ENCODE results near the gene PLA2R1.

Gene PLA2R1

GRCh38 chr2:160062292-160063005 is at the start of gene PLA2R1:
Gene PLA2R1 (minus strand): TSS chr2:160062615. CDS start chr2:160062403, 212 bp downstream.
- peak within 1 kb of the TSS; percentile 67 for H3K4me3 Mint-ChIP-seq
- DNase-seq: no peak
- H3K36me3 Mint-ChIP-seq (ENCODE audit: low read depth): no peaks in the 10 kb centered on the region
- H3K9me3 Mint-ChIP-seq: no peaks in the 10 kb centered on the region
- peaks cover 7% of the 10 kb centered on the region for H3K4me1 Mint-ChIP-seq (ENCODE audit: low read depth)
- peaks cover 80% of the 10 kb centered on the region for H3K27me3 Mint-ChIP-seq
- no peak within 1 kb of the TSS for H3K27ac Mint-ChIP-seq

GRCh38 chr2:160110674-160111239 is 48.3 kb upstream of the PLA2R1 start:
- H3K9me3 Mint-ChIP-seq: no peaks in the 10 kb centered on the region
- H3K27me3 Mint-ChIP-seq: peaks cover 33% of the 10 kb centered on the region
- no peak for DNase-seq
- no peak overlapping the region for H3K4me3 Mint-ChIP-seq
- no peaks in the 10 kb centered on the region for H3K36me3 Mint-ChIP-seq (ENCODE audit: low read depth)
- H3K27ac Mint-ChIP-seq: no peak overlapping the region
- no peaks in the 10 kb centered on the region for H3K4me1 Mint-ChIP-seq (ENCODE audit: low read depth)

- Mint-ChIP-seq H3K4me1 (ENCODE audit: low read depth) (no peaks in the 10 kb centered on the region), H3K9me3 (no peaks in the 10 kb centered on the region), H3K36me3 (ENCODE audit: low read depth) (no peaks in the 10 kb centered on the region), H3K27ac (no peak overlapping the region), H3K4me3 (no peak overlapping the region), H3K27me3 (peaks cover 34% of the 10 kb centered on the region)
- DNase-seq: peak; percentile 46
Measured at GRCh38 chr2:160109939-160110673, 47.7 kb upstream of the PLA2R1 start.

GRCh38 chr2:160109243-160109642 is 46.8 kb upstream of the PLA2R1 start:
- peaks cover 32% of the 10 kb centered on the region for H3K27me3 Mint-ChIP-seq

GRCh38 chr2:160108646-160109045 is 46.2 kb upstream of the PLA2R1 start:
- Mint-ChIP-seq H3K9me3 (no peaks in the 10 kb centered on the region), H3K27ac (no peak overlapping the region), H3K4me1 (ENCODE audit: low read depth) (no peaks in the 10 kb centered on the region), H3K36me3 (ENCODE audit: low read depth) (no peaks in the 10 kb centered on the region), H3K27me3 (peaks cover 26% of the 10 kb centered on the region), H3K4me3 (no peak overlapping the region)
- DNase-seq: no peak

More at GRCh38 chr2:160109243-160109642, 46.8 kb upstream of the PLA2R1 start:
- DNase-seq: no peak
- Mint-ChIP-seq H3K36me3 (ENCODE audit: low read depth) (no peaks in the 10 kb centered on the region), H3K4me1 (ENCODE audit: low read depth) (no peaks in the 10 kb centered on the region), H3K9me3 (no peaks in the 10 kb centered on the region), H3K4me3 (no peak overlapping the region), H3K27ac (no peak overlapping the region)

GRCh38 chr2:160105366-160105765 is 43.0 kb upstream of the PLA2R1 start:
- DNase-seq: no peak
- Mint-ChIP-seq H3K36me3 (ENCODE audit: low read depth) (no peaks in the 10 kb centered on the region), H3K4me1 (ENCODE audit: low read depth) (no peaks in the 10 kb centered on the region), H3K4me3 (no peak overlapping the region), H3K27ac (no peak overlapping the region), H3K27me3 (peaks cover 19% of the 10 kb centered on the region), H3K9me3 (no peaks in the 10 kb centered on the region)

GRCh38 chr2:160104115-160104514 is 41.7 kb upstream of the PLA2R1 start:
- H3K4me3 Mint-ChIP-seq: no peak overlapping the region
- no peaks in the 10 kb centered on the region for H3K9me3 Mint-ChIP-seq
- no peaks in the 10 kb centered on the region for H3K36me3 Mint-ChIP-seq (ENCODE audit: low read depth)
- DNase-seq: no peak
- no peak overlapping the region for H3K27ac Mint-ChIP-seq
- peaks cover 19% of the 10 kb centered on the region for H3K27me3 Mint-ChIP-seq
- no peaks in the 10 kb centered on the region for H3K4me1 Mint-ChIP-seq (ENCODE audit: low read depth)

GRCh38 chr2:160097326-160097725 is 34.9 kb upstream of the PLA2R1 start:
- Mint-ChIP-seq H3K4me3 (no peak overlapping the region), H3K27me3 (peaks cover 20% of the 10 kb centered on the region), H3K27ac (no peak overlapping the region), H3K4me1 (ENCODE audit: low read depth) (peaks cover 3% of the 10 kb centered on the region), H3K9me3 (peaks cover 18% of the 10 kb centered on the region), H3K36me3 (ENCODE audit: low read depth) (no peaks in the 10 kb centered on the region)
- DNase-seq: no peak

GRCh38 chr2:160096409-160096808 is 34.0 kb upstream of the PLA2R1 start:
- Mint-ChIP-seq H3K9me3 (peaks cover 24% of the 10 kb centered on the region), H3K4me3 (no peak overlapping the region), H3K27ac (no peak overlapping the region), H3K4me1 (ENCODE audit: low read depth) (peaks cover 3% of the 10 kb centered on the region), H3K36me3 (ENCODE audit: low read depth) (no peaks in the 10 kb centered on the region), H3K27me3 (peaks cover 15% of the 10 kb centered on the region)
- no peak for DNase-seq

- Mint-ChIP-seq H3K4me1 (ENCODE audit: low read depth) (peaks cover 3% of the 10 kb centered on the region), H3K36me3 (ENCODE audit: low read depth) (peaks cover 6% of the 10 kb centered on the region), H3K27ac (no peak overlapping the region), H3K4me3 (no peak overlapping the region), H3K27me3 (peaks cover 15% of the 10 kb centered on the region), H3K9me3 (peaks cover 55% of the 10 kb centered on the region)
- no peak for DNase-seq
Measured at GRCh38 chr2:160092445-160092844, 30.0 kb upstream of the PLA2R1 start.

GRCh38 chr2:160091381-160091780 is 29.0 kb upstream of the PLA2R1 start:
- Mint-ChIP-seq H3K4me3 (no peak overlapping the region), H3K27ac (no peak overlapping the region), H3K27me3 (peaks cover 15% of the 10 kb centered on the region), H3K36me3 (ENCODE audit: low read depth) (peaks cover 9% of the 10 kb centered on the region), H3K4me1 (ENCODE audit: low read depth) (peaks cover under 1% of the 10 kb centered on the region), H3K9me3 (peaks cover 63% of the 10 kb centered on the region)
- DNase-seq: no peak

- DNase-seq: no peak
- Mint-ChIP-seq H3K36me3 (ENCODE audit: low read depth) (peaks cover 12% of the 10 kb centered on the region), H3K4me1 (ENCODE audit: low read depth) (no peaks in the 10 kb centered on the region), H3K4me3 (no peak overlapping the region), H3K9me3 (peaks cover 72% of the 10 kb centered on the region), H3K27me3 (peaks cover under 1% of the 10 kb centered on the region), H3K27ac (no peak overlapping the region)
Measured at GRCh38 chr2:160087854-160088745, 25.7 kb upstream of the PLA2R1 start.

- no peak overlapping the region for H3K4me3 Mint-ChIP-seq
- peaks cover 56% of the 10 kb centered on the region for H3K9me3 Mint-ChIP-seq
Measured at GRCh38 chr2:160085662-160086061, 23.2 kb upstream of the PLA2R1 start.

More at GRCh38 chr2:160085662-160086061, 23.2 kb upstream of the PLA2R1 start:
- H3K27ac Mint-ChIP-seq: no peak overlapping the region
- peaks cover 12% of the 10 kb centered on the region for H3K36me3 Mint-ChIP-seq (ENCODE audit: low read depth)
- H3K27me3 Mint-ChIP-seq: peaks cover 2% of the 10 kb centered on the region
- no peaks in the 10 kb centered on the region for H3K4me1 Mint-ChIP-seq (ENCODE audit: low read depth)
- no peak for DNase-seq
